GM12878 (cell line): Measurements from ENCODE around the gene TOR1AIP1. TPM values are rescaled to one million over a fixed set of nuclear protein-coding genes. Genes with fewer than 3 reads are reported as not detected.
A peak's percentile ranks its signal among the peaks of the same experiment; 100 is the strongest.

ENCODE experiments used
- CBX5 ChIP-seq: sonication (generic); IDR thresholded peaks from 2 replicates; pipeline ENCODE4 v1.6.1; 2016; ENCODE audit warnings: low read depth, moderate library complexity, mild to moderate bottlenecking, inconsistent platforms
- DPF2 ChIP-seq: fragments of 450-650 bp; IDR thresholded peaks from 2 replicates; pipeline ENCODE4 v1.6.1; 2017; ENCODE audit warnings: mild to moderate bottlenecking
- HDGF ChIP-seq: fragments of 450-650 bp; IDR thresholded peaks from 2 replicates; pipeline ENCODE4 v1.6.1; 2016; ENCODE audit warnings: antibody characterized with exemption
- NFYA ChIP-seq: IDR thresholded peaks from 2 replicates; pipeline ENCODE4 v1.6.1; 2011; ENCODE audit warnings: low read depth, mild to moderate bottlenecking, low read length, improper control_type of control experiment, borderline replicate concordance
- RAD21 ChIP-seq: IDR thresholded peaks from 2 replicates; pipeline ENCODE4 v1.6.1; 2011; ENCODE audit warnings: mild to moderate bottlenecking, low read depth, low read length, moderate library complexity; ENCODE audit not compliant: insufficient read depth
- SRF ChIP-seq, 2 experiments: IDR thresholded peaks; 2 replicates each; pipeline ENCODE4 v1.6.1; 2011; ENCODE audit warnings: low read depth in 2 of 2, low read length in 2 of 2, mild to moderate bottlenecking in 1 of 2, moderate library complexity in 1 of 2
- TAF1 ChIP-seq: IDR thresholded peaks from 2 replicates; pipeline ENCODE4 v1.6.1; 2011; ENCODE audit warnings: mild to moderate bottlenecking, low read depth, low read length, borderline replicate concordance
- ZBTB40 ChIP-seq: fragments of 450-650 bp; IDR thresholded peaks from 2 replicates; pipeline ENCODE4 v1.6.1; 2016; ENCODE audit warnings: mild to moderate bottlenecking, moderate library complexity, borderline replicate concordance
- polyA plus RNA-seq, 11 experiments: library from polyadenylated mRNA; depleted of rRNA in 4 of 11; unstranded in 6 of 11; stranded (reverse) in 5 of 11; fragments of >200 nt; fragmentation: Nextera tagmentation in 4 of 11; fragmentation: Illumina TruSeq in 1 of 11; extraction: Ambion mirVana in 4 of 11; extraction: Trizol in 1 of 11; gene quantifications; 1 replicate in 1 of 11; 2 replicates in 10 of 11; pipeline versions ENCODE4 v1.2.1 to v1.2.3, GENCODE V29; 2011 to 2016; ENCODE audit warnings: inconsistent platforms in 2 of 11, missing spikeins in 2 of 11, low read depth in 1 of 11
- total RNA-seq, 4 experiments: library from RNA; depleted of rRNA in 3 of 4; stranded (reverse); fragments of >200 nt in 3 of 4; fragmentation: Illumina TruSeq in 1 of 4; extraction: Trizol in 1 of 4; gene quantifications; 2 replicates each; pipeline versions ENCODE4 v1.2.1 to v1.2.3, GENCODE V29; 2013 to 2021

The TOR1AIP1 gene
- total and polyA plus RNA-seq, 10 of the 15 experiments (the other 5 are each of a cell fraction or from before 2014, with no cell fraction given), result 14.8 to 36.0 (median 25.8) TPM

- TF ChIP-seq HDGF (no peak), NFYA (no peak), SRF (IDR thresholded peaks at IDR 0.05; ENCODE audit: low read depth in 2 of 2, low read length in 2 of 2) (no peak), DPF2 (no peak), CBX5 (0 out of 2 replicates have a peak, but pooled peaks have one; percentile 11), RAD21 (no peak), ZBTB40 (peak; percentile 94), TAF1 (peak; percentile 93)
Measured at GRCh38 chr1:179877586-179878265, 4.4 kb upstream of the TOR1AIP1 start, which contains the start of gene TOR1AIP2 (continued).
